Gastrocnemius medialis (tissue), 4 donors: ENCODE measurements around the gene CRABP2.

ENCODE experiments used
- POLR2A ChIP-seq, 2 donors: fragments of 450-650 bp; IDR thresholded peaks; one replicate each; pipeline ENCODE4 v1.6.1; 2017; ENCODE audit warnings: antibody characterized with exemption in 2 of 2, mild to moderate bottlenecking in 2 of 2, moderate library complexity in 2 of 2
- TF ChIP-seq, protein P1 (sequence below), 5 experiments: fragments of 450-650 bp in 3 of 5; fragments of 200-600 bp in 2 of 5; sonication (generic) in 2 of 5; IDR thresholded peaks in 4 of 5; conservative IDR thresholded peaks in 1 of 5; 1 replicate in 4 of 5; 2 replicates in 1 of 5; pipeline ENCODE4 v1.5.1; 2016 to 2019; ENCODE audit warnings: antibody characterized with exemption in 5 of 5, mild to moderate bottlenecking in 3 of 5, moderate library complexity in 3 of 5

DNA sequence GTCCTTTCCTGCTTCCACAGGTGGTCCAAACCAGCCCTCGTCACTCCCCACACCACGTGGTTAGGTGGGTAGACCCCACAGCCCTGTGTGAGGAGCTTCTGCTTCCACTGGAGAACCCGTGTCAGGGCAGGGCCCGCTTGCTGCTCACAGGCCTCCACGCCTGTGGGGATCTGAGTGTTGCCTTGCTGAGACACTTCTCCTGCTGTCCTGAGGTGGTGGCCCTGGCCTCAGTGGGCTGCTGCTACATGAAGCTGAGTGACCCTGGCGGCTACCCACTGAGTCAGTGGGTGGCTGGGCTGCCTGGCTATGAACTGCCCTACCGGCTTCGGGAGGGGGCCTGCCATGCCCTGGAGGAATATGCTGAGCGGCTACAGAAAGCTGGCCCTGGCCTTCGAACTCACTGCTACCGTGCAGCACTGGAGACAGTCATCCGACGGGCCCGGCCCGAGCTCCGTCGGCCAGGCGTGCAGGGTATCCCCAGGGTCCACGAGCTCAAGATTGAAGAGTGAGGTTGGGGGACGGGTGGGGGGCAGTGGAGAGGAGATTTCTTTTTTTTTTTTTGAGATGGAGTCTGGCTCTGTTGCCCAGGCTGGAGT lies 28.7 kb upstream of the CRABP2 start:
- TF ChIP-seq POLR2A (IDR thresholded peaks at IDR 0.05): no peak
- TF ChIP-seq, protein P1, sequence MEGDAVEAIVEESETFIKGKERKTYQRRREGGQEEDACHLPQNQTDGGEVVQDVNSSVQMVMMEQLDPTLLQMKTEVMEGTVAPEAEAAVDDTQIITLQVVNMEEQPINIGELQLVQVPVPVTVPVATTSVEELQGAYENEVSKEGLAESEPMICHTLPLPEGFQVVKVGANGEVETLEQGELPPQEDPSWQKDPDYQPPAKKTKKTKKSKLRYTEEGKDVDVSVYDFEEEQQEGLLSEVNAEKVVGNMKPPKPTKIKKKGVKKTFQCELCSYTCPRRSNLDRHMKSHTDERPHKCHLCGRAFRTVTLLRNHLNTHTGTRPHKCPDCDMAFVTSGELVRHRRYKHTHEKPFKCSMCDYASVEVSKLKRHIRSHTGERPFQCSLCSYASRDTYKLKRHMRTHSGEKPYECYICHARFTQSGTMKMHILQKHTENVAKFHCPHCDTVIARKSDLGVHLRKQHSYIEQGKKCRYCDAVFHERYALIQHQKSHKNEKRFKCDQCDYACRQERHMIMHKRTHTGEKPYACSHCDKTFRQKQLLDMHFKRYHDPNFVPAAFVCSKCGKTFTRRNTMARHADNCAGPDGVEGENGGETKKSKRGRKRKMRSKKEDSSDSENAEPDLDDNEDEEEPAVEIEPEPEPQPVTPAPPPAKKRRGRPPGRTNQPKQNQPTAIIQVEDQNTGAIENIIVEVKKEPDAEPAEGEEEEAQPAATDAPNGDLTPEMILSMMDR (IDR thresholded peaks at IDR 0.05 in 4 of 5, conservative IDR thresholded peaks at IDR 0.05 in 1 of 5): no peak
